HL-60 (cell line): ENCODE measurements around the gene NCAPG2.

Source experiments
- CTCF ChIP-seq: IDR thresholded peaks from one replicate; pipeline ENCODE4 v1.5.1; 2011; ENCODE audit warnings: low read length, control low read depth, inconsistent platforms; ENCODE audit not compliant: insufficient read depth
- GABPA ChIP-seq: IDR thresholded peaks from 2 replicates; pipeline ENCODE4 v1.6.1; 2012; ENCODE audit warnings: low read depth
- POLR2AphosphoS5 ChIP-seq: IDR thresholded peaks from 2 replicates; pipeline ENCODE4 v1.6.1; 2012; ENCODE audit warnings: low read depth
- REST ChIP-seq: IDR thresholded peaks from 2 replicates; pipeline ENCODE4 v1.6.1; 2012; ENCODE audit warnings: low read depth; ENCODE audit not compliant: insufficient replicate concordance
- SPI1 ChIP-seq: IDR thresholded peaks from 2 replicates; pipeline ENCODE4 v1.6.1; 2012; ENCODE audit warnings: low read depth, mild to moderate bottlenecking, borderline replicate concordance

GRCh38 chr7:158746957-158747356 lies 42.4 kb upstream of the NCAPG2 start:
- TF ChIP-seq CTCF (no peak), POLR2AphosphoS5 (no peak), GABPA (no peak), REST (no peak), SPI1 (no peak)
